ENCODE results near the gene CDK10.

CDK10 gene

GRCh38 chr16:89736554-89736953 is 50.1 kb downstream of the CDK10 start:
- DNase-seq (ENCODE audit: low spot score) = no peak

- DNase-seq (ENCODE audit: low spot score) = no peak
Measured at GRCh38 chr16:89737341-89738071, 51.0 kb downstream of the CDK10 start.

GRCh38 chr16:89738072-89738377 is 51.5 kb downstream of the CDK10 start:
- DNase-seq (ENCODE audit: low spot score) = no peak

- no peak for DNase-seq (ENCODE audit: low spot score)
Measured at GRCh38 chr16:89738538-89739317, 52.2 kb downstream of the CDK10 start.

GRCh38 chr16:89739383-89739782 is 52.9 kb downstream of the CDK10 start:
- DNase-seq (ENCODE audit: low spot score) = no peak

GRCh38 chr16:89741342-89742014 is 55.0 kb downstream of the CDK10 start:
- DNase-seq (ENCODE audit: low spot score) = no peak

GRCh38 chr16:89742948-89743347 is 56.5 kb downstream of the CDK10 start:
- DNase-seq (ENCODE audit: low spot score) = no peak

- DNase-seq (ENCODE audit: low spot score) = no peak
Measured at GRCh38 chr16:89744813-89745212, 58.3 kb downstream of the CDK10 start.
